ENCODE results near the gene STX8.

DNA sequence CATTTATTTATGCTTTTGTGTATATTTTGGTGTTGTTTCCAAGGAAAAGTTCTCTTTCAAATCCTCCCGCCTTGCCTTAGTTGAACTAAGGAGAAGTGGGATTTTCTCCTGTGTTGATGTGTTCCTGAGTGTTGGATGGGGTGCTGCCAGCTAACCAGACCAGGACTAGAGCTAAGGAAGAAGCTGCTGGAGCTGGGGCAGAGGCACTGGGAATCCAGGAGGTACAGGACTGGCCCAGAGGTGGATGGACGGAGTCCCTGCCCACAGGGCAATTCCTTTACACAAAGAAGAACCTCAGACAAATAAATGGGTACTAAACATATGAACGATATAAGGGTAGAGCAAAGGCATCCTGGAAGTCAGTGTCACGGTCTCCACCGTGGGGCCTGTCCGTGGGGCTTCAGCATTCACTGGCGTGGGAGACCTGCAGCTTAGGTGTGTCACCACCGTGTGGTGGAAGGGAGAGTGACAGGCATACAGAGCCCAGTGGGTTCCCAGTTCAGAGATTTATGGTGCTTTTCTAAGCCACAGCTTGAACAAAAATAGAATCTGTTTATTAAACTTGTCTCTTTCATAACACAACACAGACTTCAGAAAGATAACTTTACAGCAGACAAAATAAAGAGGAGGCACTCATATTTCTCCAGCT is 283.6 kb downstream of the STX8 start:
- TF ChIP-seq GATA2 (IDR thresholded peaks at IDR 0.05; ENCODE audit: low read depth, low read length): no peak
- no peak for TF ChIP-seq GATA3 (IDR thresholded peaks at IDR 0.05; ENCODE audit: low read depth, low read length)

All from SH-SY5Y (cell line).